ENCODE results near the gene ADGRB2. TPM values are rescaled to one million over a fixed set of nuclear protein-coding genes. Genes with fewer than 3 reads are reported as not detected.
A peak's percentile ranks its signal among the peaks of the same experiment; 100 is the strongest.

The ADGRB2 gene
- total RNA-seq, 1 experiment from 2014 or later = 10.9 TPM

DNA sequence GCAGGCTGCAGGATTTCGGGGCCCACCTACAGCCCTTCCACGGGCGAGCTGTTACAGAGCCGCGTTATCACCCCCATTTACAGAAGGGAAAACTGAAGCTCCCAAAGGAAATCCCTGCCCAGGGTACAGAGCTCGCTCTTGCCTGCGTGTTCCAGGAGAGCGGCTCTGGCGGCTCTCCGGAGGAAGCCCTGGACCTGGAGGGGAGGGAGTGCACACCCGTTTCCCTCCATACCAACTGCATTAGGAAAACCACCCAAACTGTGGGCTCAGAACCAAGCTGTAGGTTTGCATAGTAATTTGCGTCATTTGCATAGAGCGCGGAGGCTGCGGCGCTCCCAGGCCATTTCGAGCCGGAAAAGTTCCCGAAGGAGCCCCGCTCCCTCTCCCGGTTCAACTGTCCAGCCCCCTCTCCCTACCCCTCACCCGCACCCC, 24.7 kb upstream of the ADGRB2 start:
- Mint-ChIP-seq H3K27ac (peak overlapping the region in 2 of 3 experiments; percentile 76 to 81; a peak in 2 of 7 replicates), H3K27me3 (ENCODE audit: low read depth) (no peaks in the 10 kb centered on the region; the same call in 1 of the 2 replicates), H3K4me1 (peaks cover 8 to 18% of the 10 kb centered on the region in 2 experiments), H3K9me3 (no peaks in the 10 kb centered on the region), H3K36me3 (ENCODE audit: insufficient read depth in 1 of 3, low read depth in 3 of 3) (no peaks in the 10 kb centered on the region), H3K4me3 (peak overlapping the region; percentile 81 to 92)
- DNase-seq = no peak
- Histone ChIP-seq H3K79me1 (ENCODE audit: insufficient read depth, low read depth, low read length, poor library complexity, severe bottlenecking) (no peaks in the 10 kb centered on the region), H3K14ac (ENCODE audit: insufficient read depth, low read length) (no peak overlapping the region), H3K18ac (ENCODE audit: insufficient read length, low read depth, low read length) (no peak overlapping the region), H3K9me3 (ENCODE audit: control insufficient read depth, low read depth, low read length) (no peaks in the 10 kb centered on the region), H3K4me1 (ENCODE audit: insufficient read depth, low read length) (peaks cover 3% of the 10 kb centered on the region; the same call in 1 of the 2 replicates), H2BK12ac (ENCODE audit: insufficient read length, low read depth, low read length) (no peak overlapping the region), H2BK120ac (ENCODE audit: low read depth, low read length, poor library complexity, severe bottlenecking) (no peak overlapping the region), H3K27ac (ENCODE audit: insufficient read length, low read depth, low read length) (no peak overlapping the region), H3K27me3 (ENCODE audit: insufficient read depth, low read length) (no peaks in the 10 kb centered on the region), H3K4me2 (ENCODE audit: insufficient read depth, insufficient read length, low read length) (peak overlapping the region; percentile 88), H3K4ac (ENCODE audit: low read depth, low read length) (no peak overlapping the region), H3K9ac (ENCODE audit: extremely low read depth, insufficient read length, low read length) (no peak overlapping the region), H4K8ac (replicated peaks; ENCODE audit: insufficient read length, low read depth, low read length) (no peak overlapping the region), H4K20me1 (ENCODE audit: control insufficient read depth, insufficient read depth, insufficient read length) (no peaks in the 10 kb centered on the region), H2BK15ac (ENCODE audit: low read depth, low read length) (no peak overlapping the region), H2AK5ac (ENCODE audit: insufficient read length, low read length) (no peak overlapping the region), H4K5ac (ENCODE audit: insufficient read length, low read depth, low read length) (no peak overlapping the region), H3T11ph (ENCODE audit: low read length) (no peak overlapping the region), H4K91ac (ENCODE audit: insufficient read length, low read depth, low read length) (no peak overlapping the region), H3K56ac (ENCODE audit: insufficient read length, low read depth, low read length) (no peak overlapping the region), H3K23me2 (ENCODE audit: insufficient read length, low read depth, low read length, poor library complexity, severe bottlenecking) (peaks cover 6% of the 10 kb centered on the region), H3K79me2 (ENCODE audit: insufficient read depth, low read length) (no peaks in the 10 kb centered on the region), H2BK20ac (ENCODE audit: low read depth, low read length, poor library complexity, severe bottlenecking) (no peak overlapping the region), H2AFZ (ENCODE audit: low read length) (no peak overlapping the region), H2BK5ac (ENCODE audit: insufficient read length, low read length) (no peak overlapping the region), H3K23ac (ENCODE audit: insufficient read length, low read depth, low read length) (no peak overlapping the region)
- TF ChIP-seq, protein P1, sequence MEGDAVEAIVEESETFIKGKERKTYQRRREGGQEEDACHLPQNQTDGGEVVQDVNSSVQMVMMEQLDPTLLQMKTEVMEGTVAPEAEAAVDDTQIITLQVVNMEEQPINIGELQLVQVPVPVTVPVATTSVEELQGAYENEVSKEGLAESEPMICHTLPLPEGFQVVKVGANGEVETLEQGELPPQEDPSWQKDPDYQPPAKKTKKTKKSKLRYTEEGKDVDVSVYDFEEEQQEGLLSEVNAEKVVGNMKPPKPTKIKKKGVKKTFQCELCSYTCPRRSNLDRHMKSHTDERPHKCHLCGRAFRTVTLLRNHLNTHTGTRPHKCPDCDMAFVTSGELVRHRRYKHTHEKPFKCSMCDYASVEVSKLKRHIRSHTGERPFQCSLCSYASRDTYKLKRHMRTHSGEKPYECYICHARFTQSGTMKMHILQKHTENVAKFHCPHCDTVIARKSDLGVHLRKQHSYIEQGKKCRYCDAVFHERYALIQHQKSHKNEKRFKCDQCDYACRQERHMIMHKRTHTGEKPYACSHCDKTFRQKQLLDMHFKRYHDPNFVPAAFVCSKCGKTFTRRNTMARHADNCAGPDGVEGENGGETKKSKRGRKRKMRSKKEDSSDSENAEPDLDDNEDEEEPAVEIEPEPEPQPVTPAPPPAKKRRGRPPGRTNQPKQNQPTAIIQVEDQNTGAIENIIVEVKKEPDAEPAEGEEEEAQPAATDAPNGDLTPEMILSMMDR (conservative IDR thresholded peaks at IDR 0.05) = no peak
- WGBS (ENCODE audit: extremely low coverage, insufficient read length, low lambda C conversion rate) = no CpG with 5 or more reads among the region's 22 CpGs
